ENCODE results near the gene ZDHHC18. TPM values are rescaled to one million over a fixed set of nuclear protein-coding genes. Genes with fewer than 3 reads are reported as not detected.

ZDHHC18 gene
- total and polyA plus RNA-seq, 3 donors from 2014 or later: 17.9 to 30.7 (median 20.6) TPM

GRCh38 chr1:26785611-26786436 is 40.7 kb upstream of the ZDHHC18 start:
- Histone ChIP-seq H3K4me1 (peaks cover 53% of the 10 kb centered on the region), H3K9me3 (no peaks in the 10 kb centered on the region), H3K4me3 (no peak overlapping the region), H3K27ac (peak overlapping the region; percentile 100), H3K27me3 (no peaks in the 10 kb centered on the region), H3K36me3 (ENCODE audit: low read depth, missing control alignments) (no peaks in the 10 kb centered on the region)
- TF ChIP-seq, protein P1, sequence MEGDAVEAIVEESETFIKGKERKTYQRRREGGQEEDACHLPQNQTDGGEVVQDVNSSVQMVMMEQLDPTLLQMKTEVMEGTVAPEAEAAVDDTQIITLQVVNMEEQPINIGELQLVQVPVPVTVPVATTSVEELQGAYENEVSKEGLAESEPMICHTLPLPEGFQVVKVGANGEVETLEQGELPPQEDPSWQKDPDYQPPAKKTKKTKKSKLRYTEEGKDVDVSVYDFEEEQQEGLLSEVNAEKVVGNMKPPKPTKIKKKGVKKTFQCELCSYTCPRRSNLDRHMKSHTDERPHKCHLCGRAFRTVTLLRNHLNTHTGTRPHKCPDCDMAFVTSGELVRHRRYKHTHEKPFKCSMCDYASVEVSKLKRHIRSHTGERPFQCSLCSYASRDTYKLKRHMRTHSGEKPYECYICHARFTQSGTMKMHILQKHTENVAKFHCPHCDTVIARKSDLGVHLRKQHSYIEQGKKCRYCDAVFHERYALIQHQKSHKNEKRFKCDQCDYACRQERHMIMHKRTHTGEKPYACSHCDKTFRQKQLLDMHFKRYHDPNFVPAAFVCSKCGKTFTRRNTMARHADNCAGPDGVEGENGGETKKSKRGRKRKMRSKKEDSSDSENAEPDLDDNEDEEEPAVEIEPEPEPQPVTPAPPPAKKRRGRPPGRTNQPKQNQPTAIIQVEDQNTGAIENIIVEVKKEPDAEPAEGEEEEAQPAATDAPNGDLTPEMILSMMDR (IDR thresholded peaks at IDR 0.05): no peak
- TF ChIP-seq POLR2A (IDR thresholded peaks at IDR 0.05): no peak
- peak; percentile 20 for DNase-seq
- WGBS, 2 donors: 59 to 67% methylated on average over 5 of the region's 5 CpGs
- intact Hi-C loops (cut with DNase I; ENCODE audit: low total_unique reads): loop anchor here (5.0 kb wide), 1 partner anchor 89 kb away; the partner anchor contains the start of gene ARID1A

- WGBS, 2 donors: 1 to 2% methylated on average over 12 of the region's 12 CpGs
- TF ChIP-seq, protein P1 (IDR thresholded peaks at IDR 0.05): no peak
- TF ChIP-seq POLR2A (IDR thresholded peaks at IDR 0.05): no peak
- H3K4me1 ChIP-seq: peaks cover 53% of the 10 kb centered on the region
Measured at GRCh38 chr1:26786437-26787380, 39.8 kb upstream of the ZDHHC18 start.

DNA sequence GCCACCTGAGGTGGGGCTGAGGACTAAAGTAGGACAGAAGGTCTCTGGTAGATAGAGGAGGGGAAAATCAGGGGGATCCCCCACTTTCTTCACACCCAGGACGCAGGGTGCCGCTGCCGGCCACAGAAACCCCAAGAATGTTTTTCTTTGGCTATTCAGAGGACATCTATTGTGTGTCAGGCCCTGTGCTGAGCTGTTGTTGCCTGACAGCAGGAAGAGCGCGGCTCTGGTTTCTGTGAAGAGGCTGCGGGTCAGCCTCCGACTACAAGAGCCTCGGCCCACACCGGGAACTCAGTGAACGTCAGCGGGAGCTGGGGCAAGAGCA is 39.1 kb upstream of the ZDHHC18 start:
- no peak for DNase-seq
- Histone ChIP-seq H3K27me3 (no peaks in the 10 kb centered on the region), H3K36me3 (ENCODE audit: low read depth, missing control alignments) (no peaks in the 10 kb centered on the region), H3K4me3 (peak overlapping the region; percentile 81 to 90), H3K27ac (peak overlapping the region; percentile 100), H3K4me1 (peaks cover 53% of the 10 kb centered on the region), H3K9me3 (no peaks in the 10 kb centered on the region)
- 0 to 1% methylated on average over 9 to 10 of the region's 11 CpGs for WGBS, 2 donors
- intact Hi-C loops (cut with DNase I; ENCODE audit: low total_unique reads): loop anchor here (5.0 kb wide), 1 partner anchor 90 kb away; the partner anchor contains the start of gene ARID1A
- no peak for TF ChIP-seq POLR2A (IDR thresholded peaks at IDR 0.05)
- TF ChIP-seq, protein P1 (IDR thresholded peaks at IDR 0.05): no peak

More at GRCh38 chr1:26786437-26787380, 39.8 kb upstream of the ZDHHC18 start:
- intact Hi-C loops (cut with DNase I; ENCODE audit: low total_unique reads): loop anchor here (5.0 kb wide), 1 partner anchor 89 kb away; the partner anchor contains the start of gene ARID1A
- Histone ChIP-seq H3K27me3 (no peaks in the 10 kb centered on the region), H3K27ac (peak overlapping the region; percentile 100), H3K4me3 (peak overlapping the region; percentile 81 to 90), H3K36me3 (ENCODE audit: low read depth, missing control alignments) (no peaks in the 10 kb centered on the region), H3K9me3 (no peaks in the 10 kb centered on the region)
- peak; percentile 84 for DNase-seq

GRCh38 chr1:26787706-26788514 is 38.6 kb upstream of the ZDHHC18 start, which contains the start of gene PIGV:
PIGV (plus strand) TSS chr1:26787950; CDS start chr1:26790816, 2,866 bp downstream.
- H3K4me3 ChIP-seq: peak within 1 kb of the TSS; percentile 81 to 90
- no peaks in the 10 kb centered on the region for H3K9me3 ChIP-seq
- DNase-seq: peak; percentile 91
- intact Hi-C loops (cut with DNase I; ENCODE audit: low total_unique reads): loop anchor here (5.0 kb wide), 1 partner anchor 91 kb away; the partner anchor contains the start of gene ARID1A
- H3K4me1 ChIP-seq: peaks cover 48% of the 10 kb centered on the region
- 0 to 1% methylated on average over 8 to 62 of the region's 63 CpGs for WGBS, 2 donors
- H3K27me3 ChIP-seq: no peaks in the 10 kb centered on the region
- H3K27ac ChIP-seq: peak within 1 kb of the TSS; percentile 100
- H3K36me3 ChIP-seq (ENCODE audit: low read depth, missing control alignments): no peaks in the 10 kb centered on the region
- peak; percentile 54 for TF ChIP-seq POLR2A (IDR thresholded peaks at IDR 0.05)
- TF ChIP-seq, protein P1 (IDR thresholded peaks at IDR 0.05): peak in 2 of 3 experiments; percentile 34 to 46
